IPS DF 4.7 (cell line): Measurements from ENCODE around the gene RASGRP1.

ENCODE experiments used
- DNase-seq: peaks from one replicate; pipeline ENCODE4 v3.0.0-alpha.2; 2013; ENCODE audit warnings: low spot score; ENCODE audit errors: extremely low read depth

The RASGRP1 gene

GRCh38 chr15:38460543-38460942 lies 104.1 kb downstream of the RASGRP1 start:
- DNase-seq, result no peak

- DNase-seq, result no peak
Observed at GRCh38 chr15:38459480-38459879, 105.1 kb downstream of the RASGRP1 start.

DNA sequence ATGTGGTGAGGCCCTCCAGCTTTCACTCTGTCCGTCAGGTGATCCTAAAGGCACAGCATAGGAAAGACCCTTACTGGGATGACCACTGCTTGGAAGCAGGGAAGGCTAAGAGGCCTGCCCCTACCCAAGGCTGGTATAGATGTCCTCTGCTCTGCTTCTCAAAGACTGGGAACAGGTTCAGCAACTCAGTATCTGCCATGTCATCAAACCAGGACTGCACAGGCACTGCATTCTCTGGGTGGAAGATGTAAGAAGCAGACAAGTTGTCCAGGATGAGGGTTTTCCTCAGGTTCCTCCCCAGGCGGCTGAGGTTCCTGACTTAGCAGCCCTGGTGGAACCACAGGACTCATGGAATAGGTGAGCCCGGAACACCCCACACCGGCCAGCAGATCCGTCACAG lies 106.0 kb downstream of the RASGRP1 start:
- no peak for DNase-seq

DNA sequence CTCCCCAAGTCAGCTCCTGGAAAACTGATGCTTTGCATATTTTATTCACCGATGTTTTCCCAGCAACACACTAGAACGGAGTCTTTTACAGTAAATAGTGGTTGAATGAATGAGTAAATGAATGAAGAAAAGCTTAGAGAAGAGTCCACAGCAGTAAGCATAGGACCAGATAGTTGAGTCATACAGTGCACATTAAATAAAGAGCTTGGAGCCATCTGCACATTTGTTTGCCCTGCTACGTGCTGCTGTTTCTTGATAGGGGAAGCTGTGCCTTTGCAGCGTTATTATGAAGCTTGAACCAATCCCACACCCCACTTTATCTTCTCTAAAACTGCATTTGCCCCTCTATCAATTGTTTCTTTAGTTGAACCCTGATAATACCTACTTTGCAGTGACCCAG lies 109.5 kb downstream of the RASGRP1 start:
- no peak for DNase-seq

GRCh38 chr15:38454696-38455090 lies 109.9 kb downstream of the RASGRP1 start:
- no peak for DNase-seq

DNA sequence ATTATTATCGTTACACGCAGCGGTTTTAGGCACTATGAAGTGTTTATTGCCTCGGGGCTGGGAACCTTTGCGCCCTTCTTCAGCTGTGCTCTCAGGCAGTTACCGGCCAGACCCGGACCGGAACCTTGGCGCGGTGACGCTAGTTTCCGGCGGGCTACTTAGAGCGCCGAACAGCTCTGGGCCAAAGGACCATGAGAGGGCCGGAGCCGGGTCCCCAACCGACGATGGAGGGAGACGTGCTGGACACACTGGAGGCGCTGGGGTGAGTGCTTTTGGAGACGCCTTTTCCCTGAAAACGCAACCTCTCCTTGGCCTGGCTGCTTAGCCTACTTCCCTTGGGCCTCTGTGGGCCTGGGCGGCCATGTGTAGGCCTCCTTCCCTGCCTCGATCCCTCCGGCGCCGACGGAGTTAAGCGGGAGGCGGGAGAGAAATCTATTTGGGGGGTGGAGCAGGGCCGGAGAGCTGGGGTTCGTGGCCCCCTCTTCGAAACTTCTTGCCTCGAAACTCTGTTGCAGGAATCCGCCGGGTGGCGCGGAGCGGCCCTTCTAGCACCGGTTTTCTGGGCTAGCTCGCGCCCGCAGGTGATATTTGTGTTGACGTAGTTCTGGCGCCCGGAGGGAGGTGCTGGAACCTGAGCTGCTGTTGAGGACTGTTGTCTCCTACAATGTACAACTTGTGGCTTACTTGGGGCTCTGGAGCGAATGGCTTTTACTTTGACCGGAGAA lies 110.5 kb downstream of the RASGRP1 start, which contains the start of gene FAM98B:
TSS of gene FAM98B (plus strand) at position 157 of the 725 bp plus-strand sequence. CDS start at position 192, 35 bp downstream.
- peak; percentile 41 for DNase-seq

DNA sequence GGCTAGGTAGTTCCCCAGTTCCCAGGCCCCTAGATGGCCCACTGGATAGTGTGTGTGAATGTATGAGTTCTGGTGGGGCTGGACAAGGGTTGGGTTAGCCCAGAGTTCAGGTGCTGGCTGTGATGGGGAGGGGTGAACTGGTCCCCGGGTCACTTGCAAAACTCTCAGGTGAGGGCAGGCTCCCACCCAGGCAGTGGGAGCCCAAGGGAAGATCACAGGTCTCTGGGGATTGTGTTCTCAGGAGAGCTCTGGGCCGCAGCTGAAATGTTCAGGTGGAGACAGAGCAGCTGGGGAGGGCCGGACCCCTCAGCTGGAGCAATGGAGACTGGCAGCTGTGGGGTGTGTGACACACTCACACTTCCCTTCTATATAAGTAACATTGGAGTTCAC lies 123.5 kb downstream of the RASGRP1 start:
- no peak for DNase-seq

DNA sequence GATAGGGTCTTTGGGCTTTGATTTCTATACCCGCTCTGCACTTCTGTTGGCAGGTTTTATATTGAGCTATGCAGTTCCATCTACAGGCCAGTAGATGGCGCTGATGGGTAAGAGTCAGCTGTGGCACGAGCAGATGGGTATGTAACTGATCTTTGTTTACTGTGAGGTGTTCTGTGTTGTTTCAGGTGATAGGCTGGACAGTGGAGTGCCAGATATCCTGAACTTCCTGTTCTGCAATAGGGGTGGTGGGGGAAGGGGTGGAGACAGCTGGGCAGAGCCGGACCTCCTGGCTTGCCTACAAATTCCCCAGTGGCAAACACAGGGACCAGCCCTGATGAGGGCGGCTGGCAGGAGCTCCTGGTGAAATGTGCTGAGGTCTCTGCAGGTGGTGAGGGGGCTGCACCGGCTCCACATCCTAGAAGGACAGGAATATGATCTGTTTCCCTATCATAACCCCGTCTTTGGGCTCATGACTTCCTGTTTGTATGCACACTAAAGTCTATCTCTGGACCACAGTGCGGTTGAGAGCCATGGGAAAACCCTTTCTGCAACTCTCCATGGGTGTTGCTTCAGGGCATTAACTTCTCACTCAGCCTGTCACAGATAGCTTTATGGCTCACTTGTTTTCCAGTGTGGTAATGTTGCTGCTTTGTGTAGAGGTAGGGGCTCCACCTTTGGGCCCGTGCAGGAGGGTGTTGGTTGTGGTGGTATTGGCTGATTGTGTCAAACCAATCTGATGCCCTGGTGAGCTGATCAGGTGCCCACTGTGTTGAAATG lies 124.1 kb downstream of the RASGRP1 start:
- peak; percentile 56 for DNase-seq
